GM18868 (cell line): ENCODE results near the gene HDLBP.

Source experiments
- ATAC-seq: cut with Tn5 transposase; IDR thresholded peaks from one replicate; pipeline ENCODE4 v1.9.1; 2021; ENCODE audit warnings: mild to moderate bottlenecking, moderate library complexity; ENCODE audit not compliant: unreplicated experiment

Gene HDLBP

DNA sequence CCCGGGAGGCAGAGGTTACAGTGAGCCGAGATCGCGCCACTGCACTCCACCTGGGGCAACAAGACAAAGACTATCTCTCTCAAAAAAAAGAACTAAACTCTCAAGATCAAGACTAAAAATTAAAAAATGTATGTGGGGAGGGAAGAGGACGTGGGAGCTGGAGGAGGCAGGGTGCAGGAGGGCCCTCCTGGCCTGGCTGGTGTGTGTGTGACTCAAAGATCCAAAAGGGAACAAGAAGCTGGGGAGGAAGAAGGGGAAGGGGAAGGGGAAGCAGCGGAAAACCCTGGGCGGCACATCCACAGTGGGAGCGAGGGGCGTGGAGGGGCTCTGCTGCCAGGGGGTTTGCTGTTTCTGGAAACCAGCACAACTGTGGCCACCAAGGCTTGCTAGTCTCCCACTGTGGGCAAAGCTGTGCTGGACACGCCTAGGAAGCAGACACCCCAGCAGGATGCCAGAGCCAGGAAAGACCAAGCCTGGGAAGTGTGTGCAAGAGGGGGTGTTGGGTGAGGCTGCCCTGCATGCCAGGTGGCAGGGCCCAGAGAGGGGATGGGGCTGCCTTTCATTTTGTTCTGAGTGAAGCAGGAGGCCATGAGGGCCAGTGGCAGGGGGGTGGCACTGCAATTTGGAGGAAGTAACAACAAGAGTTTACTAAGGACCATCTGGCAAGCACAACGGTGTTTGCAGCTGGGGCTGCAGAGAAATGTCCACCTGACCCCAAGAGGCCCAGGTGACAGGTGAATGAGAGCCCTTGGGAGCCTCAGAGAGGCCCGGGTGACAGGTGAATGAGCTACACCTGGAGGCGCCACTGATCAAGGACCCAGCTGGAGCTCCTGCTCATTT, 82.5 kb downstream of the HDLBP start:
- ATAC-seq: no peak

- no peak for ATAC-seq
Measured at GRCh38 chr2:241230435-241230834, 85.0 kb downstream of the HDLBP start.

GRCh38 chr2:241229563-241230401, 85.7 kb downstream of the HDLBP start:
- no peak for ATAC-seq

DNA sequence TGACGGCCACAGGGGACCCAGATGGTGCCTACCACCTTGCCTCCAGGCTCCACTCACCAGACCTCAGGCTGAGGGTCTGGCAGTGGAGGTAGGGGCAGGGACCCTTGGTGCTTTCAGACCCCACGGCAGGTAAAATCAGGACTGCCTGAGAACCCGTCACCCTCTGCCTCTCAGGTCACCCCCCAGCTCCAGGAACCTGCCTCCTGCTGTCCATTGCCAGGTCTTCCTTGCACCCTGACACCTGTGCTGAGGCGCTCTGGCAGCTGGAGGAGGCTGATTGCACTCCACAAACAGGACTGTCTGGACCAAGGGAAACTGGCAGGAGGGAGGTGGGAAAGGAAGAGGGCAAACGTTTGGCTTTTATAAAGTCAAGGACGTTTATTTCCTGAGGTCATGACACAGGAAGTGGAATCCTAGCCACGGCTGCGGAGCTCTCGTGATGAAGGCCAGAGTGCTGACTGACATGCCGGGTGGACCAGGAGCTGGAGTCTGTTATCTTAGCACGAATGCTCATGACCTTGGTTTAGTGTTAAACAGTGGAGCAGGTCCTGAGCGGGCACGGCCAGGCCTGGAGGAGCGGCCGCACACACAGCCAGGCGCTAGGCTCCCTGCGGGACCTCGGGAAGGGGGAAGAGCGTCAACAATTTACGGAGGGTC, 86.5 kb downstream of the HDLBP start:
- ATAC-seq: no peak

GRCh38 chr2:241228081-241228859, 87.2 kb downstream of the HDLBP start:
- no peak for ATAC-seq

- no peak for ATAC-seq
Measured at GRCh38 chr2:241227594-241227993, 87.9 kb downstream of the HDLBP start.

GRCh38 chr2:241226723-241227572, 88.5 kb downstream of the HDLBP start:
- no peak for ATAC-seq

- ATAC-seq: no peak
Measured at GRCh38 chr2:241225983-241226382, 89.5 kb downstream of the HDLBP start.

DNA sequence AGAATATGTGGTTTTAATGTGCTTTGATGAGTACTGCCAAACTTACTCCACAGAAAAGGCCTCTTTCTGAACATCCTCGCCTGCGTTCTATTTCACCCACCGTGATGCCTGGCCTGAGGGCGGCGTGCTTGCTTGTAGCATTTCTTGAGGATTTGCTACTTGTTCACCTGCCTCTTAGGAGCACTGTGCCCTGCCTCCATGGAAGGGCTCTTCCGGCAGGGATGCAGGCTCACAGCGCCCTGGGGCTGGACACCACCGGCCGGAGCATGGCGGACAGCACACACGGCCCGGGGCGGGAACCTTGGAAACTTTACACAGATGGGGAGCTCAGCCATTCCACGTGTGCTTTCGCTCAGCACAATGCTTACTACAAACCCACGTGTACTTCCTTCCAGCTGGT, 89.9 kb downstream of the HDLBP start:
- no peak for ATAC-seq

DNA sequence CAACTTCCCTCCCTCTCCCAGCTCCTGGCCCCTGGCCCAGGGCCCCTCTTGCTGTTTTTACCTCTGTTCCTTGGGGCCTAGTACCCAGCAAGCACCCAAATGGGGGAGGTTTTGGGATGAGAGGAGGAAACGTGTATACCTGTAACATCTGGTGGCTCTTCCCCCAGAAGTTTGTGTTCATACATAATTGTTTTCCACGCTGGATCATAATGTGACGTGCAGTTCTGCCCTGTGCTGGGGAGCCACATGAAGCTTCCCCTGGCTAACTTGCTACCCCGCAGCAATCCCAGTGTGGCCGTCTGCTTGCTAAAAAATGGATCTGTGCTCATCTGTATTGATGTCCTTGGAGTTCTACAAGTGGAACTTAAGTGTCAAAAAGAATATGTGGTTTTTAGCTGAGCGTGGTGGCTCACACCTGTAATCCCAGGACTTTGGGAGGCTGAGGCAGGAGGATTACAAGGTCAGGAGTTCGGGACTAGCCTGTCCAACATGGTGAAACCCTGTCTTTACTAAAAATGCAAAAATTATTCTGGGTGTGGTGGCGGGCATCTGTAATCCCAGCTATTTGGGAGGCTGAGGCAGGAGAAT, 90.5 kb downstream of the HDLBP start:
- no peak for ATAC-seq

DNA sequence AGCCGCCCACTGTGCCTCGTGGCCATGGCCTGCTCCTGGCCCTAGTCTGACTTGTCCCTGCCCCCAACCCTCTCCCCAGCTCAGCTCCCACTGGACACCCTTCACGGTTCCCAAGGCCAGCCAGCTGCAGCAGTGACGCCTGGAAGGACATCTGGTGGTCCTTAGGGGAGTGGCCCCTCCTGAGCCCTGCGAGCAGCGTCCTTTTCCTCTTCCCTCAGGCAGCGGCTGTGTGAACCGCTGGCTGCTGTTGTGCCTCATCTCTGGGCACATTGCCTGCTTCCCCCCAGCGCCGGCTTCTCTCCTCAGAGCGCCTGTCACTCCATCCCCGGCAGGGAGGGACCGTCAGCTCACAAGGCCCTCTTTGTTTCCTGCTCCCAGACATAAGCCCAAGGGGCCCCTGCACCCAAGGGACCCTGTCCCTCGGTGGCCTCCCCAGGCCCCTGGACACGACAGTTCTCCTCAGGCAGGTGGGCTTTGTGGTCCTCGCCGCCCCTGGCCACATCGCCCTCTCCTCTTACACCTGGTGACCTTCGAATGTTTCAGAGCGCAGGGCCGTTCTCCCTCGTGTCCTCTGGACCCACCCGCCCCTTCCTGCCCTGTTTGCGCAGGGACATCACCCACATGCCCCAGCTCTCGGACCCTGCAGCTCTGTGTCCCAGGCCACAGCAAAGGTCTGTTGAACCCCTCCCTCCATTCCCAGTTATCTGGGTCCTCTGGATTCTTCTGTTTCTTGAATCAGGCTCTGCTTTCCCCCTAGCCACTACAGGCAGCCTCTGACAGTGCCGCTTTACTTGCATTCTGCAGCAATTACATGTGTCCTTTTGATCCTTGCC, 91.2 kb downstream of the HDLBP start:
- no peak for ATAC-seq

- no peak for ATAC-seq
Measured at GRCh38 chr2:241223211-241224017, 92.1 kb downstream of the HDLBP start.

DNA sequence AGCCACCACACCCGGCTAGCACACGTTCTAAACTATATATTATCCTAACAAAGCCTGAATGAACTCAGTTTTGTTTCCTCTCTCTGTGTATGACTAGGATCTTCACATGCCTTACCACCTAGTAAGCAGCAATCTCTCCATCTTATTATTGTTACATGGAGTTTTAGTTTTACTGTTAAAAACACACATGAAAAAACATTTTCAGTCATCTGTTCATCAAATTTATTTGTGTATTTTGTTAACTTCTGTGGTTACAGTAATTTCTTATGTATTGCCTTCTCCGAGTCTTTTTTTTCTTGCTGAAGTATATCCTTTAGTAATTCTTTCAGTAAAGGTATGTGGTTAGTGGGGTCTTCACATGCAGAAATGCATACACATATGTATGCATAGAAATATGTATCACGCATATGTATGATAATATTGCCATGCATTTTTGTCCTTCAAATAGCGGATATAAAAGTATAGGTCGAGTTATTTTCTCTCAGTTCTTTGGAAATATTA, 95.6 kb downstream of the HDLBP start:
- no peak for ATAC-seq

GRCh38 chr2:241219030-241219382, 96.5 kb downstream of the HDLBP start:
- ATAC-seq: no peak

- ATAC-seq: no peak
Measured at GRCh38 chr2:241218131-241219029, 97.1 kb downstream of the HDLBP start.

DNA sequence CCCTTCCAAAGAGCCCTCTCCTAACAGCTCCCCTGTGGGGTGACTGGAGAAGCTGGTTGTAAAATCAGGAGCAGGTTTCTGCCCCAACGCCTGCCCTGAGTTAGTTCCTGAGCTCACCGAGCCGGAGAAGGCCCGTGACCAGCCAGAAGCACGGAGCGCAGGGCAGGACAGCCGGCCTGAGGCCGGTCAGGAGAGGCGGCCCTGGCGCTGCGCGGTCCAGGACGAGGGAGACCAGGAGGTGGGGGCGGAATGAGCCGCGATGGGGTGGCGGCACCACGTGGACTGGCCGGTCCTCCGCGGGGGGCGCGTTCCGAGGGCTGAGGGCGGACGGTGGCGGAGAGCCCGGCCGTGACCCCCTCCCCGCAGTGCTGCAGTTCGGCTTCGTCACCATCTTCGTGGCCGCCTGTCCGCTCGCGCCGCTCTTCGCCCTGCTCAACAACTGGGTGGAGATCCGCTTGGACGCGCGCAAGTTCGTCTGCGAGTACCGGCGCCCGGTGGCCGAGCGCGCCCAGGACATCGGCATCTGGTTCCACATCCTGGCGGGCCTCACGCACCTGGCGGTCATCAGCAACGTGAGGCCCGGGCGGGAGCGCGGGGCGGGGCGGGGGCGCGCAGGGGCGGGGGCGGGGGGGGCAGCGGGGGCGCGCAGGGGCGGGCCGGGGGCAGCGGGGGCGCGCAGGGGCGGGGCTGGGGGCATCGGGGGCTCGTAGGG, 98.0 kb downstream of the HDLBP start:
- ATAC-seq: no peak
